ENCODE data around the gene EVA1A.

EVA1A gene

GRCh38 chr2:75577280-75577679, 16.5 kb upstream of the EVA1A start:
- DNase-seq (ENCODE audit: insufficient read length, low spot score) (no peak), FAIRE-seq (no peak)
- TF ChIP-seq POLR2A (IDR thresholded peaks at IDR 0.05; ENCODE audit: low read depth, low read length) = no peak

DNA sequence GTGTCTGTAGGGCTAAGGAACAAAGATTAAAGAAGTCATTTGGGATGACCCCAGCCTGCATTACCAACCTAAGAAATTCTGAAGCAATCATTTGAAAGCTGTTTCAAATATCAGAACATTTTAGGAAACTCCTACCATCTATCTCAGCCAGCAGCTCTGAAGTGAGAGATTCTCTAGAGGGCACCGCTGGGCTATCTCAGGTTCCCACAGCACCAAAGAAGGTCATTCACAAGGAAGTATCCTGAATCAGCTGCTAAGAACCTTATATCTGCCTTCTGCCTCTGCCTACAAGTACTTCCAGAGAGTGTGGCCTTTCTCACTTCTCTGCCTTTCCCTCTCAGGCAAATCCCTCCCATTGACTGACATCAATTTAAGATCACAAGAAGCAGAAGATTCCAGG, 13.4 kb upstream of the EVA1A start:
- DNase-seq (ENCODE audit: insufficient read length, low spot score) (no peak), FAIRE-seq (no peak)

GRCh38 chr2:75573145-75573878, 12.6 kb upstream of the EVA1A start:
- DNase-seq (ENCODE audit: insufficient read length, low spot score) (no peak), FAIRE-seq (no peak)
- TF ChIP-seq POLR2A (IDR thresholded peaks at IDR 0.05; ENCODE audit: low read depth, low read length) = no peak

More for the DNA sequence above, 13.4 kb upstream of the EVA1A start:
- no peak for TF ChIP-seq POLR2A (IDR thresholded peaks at IDR 0.05; ENCODE audit: low read depth, low read length)

DNA sequence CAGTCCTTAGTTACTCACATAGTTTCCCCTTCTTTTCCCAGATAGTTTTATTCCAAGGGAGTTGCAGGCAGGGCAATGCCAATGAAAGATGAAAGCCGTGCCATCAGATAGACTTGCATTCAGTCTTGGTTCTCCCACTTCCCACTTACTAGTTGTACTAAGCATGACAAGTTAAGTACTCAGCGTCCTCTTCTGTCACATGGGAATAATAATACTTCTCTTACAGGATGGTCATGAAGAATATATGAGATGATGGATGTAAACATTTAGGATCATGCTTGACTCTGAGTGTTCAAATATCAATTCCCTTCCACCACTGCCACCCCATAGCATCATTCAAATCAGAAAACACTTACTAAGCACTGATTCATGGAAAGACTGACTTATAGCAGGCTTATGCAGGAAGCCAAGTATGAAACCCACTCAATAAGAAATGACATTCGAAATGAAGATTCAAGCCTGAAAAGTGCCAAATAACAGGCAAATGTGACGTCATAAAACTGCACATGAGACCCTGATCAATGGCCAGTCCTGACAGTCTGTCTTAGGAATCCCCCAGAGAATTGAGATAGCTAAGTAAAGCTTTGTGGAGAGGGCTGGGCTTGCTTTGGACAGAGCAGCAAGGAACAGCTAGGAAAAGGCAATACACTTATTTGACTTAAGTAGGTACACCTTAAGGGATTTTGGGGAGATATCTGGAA, 11.1 kb upstream of the EVA1A start:
- DNase-seq (ENCODE audit: insufficient read length, low spot score) (no peak), FAIRE-seq (no peak)

GRCh38 chr2:75570948-75571729, 10.4 kb upstream of the EVA1A start:
- DNase-seq (ENCODE audit: insufficient read length, low spot score) (no peak), FAIRE-seq (no peak)
- TF ChIP-seq POLR2A (IDR thresholded peaks at IDR 0.05; ENCODE audit: low read depth, low read length) = no peak

More for the DNA sequence above, 11.1 kb upstream of the EVA1A start:
- TF ChIP-seq POLR2A (IDR thresholded peaks at IDR 0.05; ENCODE audit: low read depth, low read length) = no peak

GRCh38 chr2:75570024-75570947, 9.5 kb upstream of the EVA1A start:
- no peak for TF ChIP-seq POLR2A (IDR thresholded peaks at IDR 0.05; ENCODE audit: low read depth, low read length)
- DNase-seq (ENCODE audit: insufficient read length, low spot score) (no peak), FAIRE-seq (no peak)

DNA sequence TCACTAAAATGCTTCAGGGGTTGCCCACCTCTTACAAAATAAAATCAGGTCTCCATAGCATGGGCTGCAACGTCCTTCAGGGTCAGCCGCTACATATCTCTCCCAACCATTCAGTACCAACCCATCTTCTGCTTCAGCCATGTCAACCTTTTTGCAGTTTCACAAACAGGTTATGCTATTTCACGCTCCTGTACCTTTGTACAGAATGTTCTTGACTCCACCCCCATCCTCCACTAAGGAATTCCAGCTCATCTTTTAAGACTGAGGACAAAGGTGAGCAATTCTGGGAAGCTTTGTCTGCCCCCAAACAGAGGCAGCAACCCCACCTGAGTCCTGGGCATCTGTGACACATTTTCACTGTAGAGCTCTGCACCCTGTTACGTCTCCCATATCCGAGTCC, 8.8 kb upstream of the EVA1A start:
- no peak for DNase-seq (ENCODE audit: insufficient read length, low spot score)
- FAIRE-seq = no peak
- TF ChIP-seq POLR2A (IDR thresholded peaks at IDR 0.05; ENCODE audit: low read depth, low read length) = no peak

DNA sequence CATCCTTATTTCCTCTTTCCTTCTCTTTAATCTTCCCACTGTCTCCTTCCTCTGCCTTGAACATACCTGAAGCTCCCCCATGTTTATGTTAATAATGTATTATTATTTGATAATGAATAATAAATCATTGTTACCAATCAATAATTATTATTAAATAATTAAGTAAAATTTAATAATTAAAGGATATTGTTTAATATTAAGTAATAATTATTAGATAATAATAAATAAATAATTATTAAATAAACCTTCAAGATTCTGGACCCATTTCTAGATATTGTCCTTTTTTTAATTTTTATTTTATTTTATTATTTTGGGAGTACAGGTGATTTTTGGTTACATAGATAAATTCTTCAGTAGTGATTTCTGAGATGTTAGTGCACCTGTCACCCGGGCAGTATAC, 7.4 kb upstream of the EVA1A start:
- no peak for FAIRE-seq
- DNase-seq (ENCODE audit: insufficient read length, low spot score) = no peak
- TF ChIP-seq POLR2A (IDR thresholded peaks at IDR 0.05; ENCODE audit: low read depth, low read length) = no peak

GRCh38 chr2:75565472-75566462, 5.0 kb upstream of the EVA1A start:
- TF ChIP-seq POLR2A (IDR thresholded peaks at IDR 0.05; ENCODE audit: low read depth, low read length) = no peak
- DNase-seq (ENCODE audit: insufficient read length, low spot score) (no peak), FAIRE-seq (no peak)

GRCh38 chr2:75564713-75565359, 4.1 kb upstream of the EVA1A start:
- FAIRE-seq (no peak), DNase-seq (ENCODE audit: insufficient read length, low spot score) (no peak)
- TF ChIP-seq POLR2A (IDR thresholded peaks at IDR 0.05; ENCODE audit: low read depth, low read length) = no peak

DNA sequence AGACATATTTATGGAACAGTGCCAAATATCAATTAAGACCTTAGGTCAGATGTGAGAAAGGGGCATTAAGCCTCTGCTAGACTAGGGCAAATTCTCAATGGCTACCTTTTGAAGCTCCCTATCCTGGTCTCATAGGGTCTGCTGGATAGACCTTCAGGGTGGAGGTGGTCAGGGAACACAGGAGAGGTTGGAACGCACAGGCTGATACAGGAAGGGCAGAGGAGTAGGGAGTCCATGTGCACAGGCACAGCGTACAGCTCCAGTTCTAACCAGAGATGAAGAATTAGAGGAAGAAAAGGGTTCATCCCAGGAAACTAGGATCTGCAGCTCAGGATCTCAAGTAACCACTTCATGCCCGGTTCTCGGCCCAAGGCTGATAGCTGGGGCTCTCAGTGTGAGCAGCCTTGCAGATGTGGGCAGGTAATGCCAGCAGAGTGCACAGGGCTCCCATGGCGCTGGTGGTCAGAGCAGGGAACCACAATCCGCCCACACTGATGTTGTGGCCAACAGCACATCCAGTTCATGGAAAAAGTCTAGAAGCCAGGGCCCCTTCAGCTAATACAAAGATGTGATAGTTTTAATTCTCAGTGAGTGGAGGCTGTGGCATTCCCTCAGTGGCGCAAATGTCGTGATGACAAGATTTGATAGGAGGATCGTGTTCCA, 3.4 kb upstream of the EVA1A start:
- FAIRE-seq = no peak
- DNase-seq (ENCODE audit: insufficient read length, low spot score) = no peak
- no peak for TF ChIP-seq POLR2A (IDR thresholded peaks at IDR 0.05; ENCODE audit: low read depth, low read length)
